Lower leg skin (tissue), 4 donors: Measurements from ENCODE around the gene HDAC1. TPM values are rescaled to one million over a fixed set of nuclear protein-coding genes. Genes with fewer than 3 reads are reported as not detected.

Experiments used
- DNase-seq, 2 donors: peaks; one replicate each; pipeline ENCODE4 v3.0.0-alpha.2; 2019; ENCODE audit warnings: low spot score in 2 of 2
- H3K4me3 ChIP-seq: fragments of 200-600 bp; sonication (generic); 2 replicates; pipeline ENCODE4 v1.5.1; 2017; ENCODE audit warnings: mild to moderate bottlenecking, low read depth; ENCODE audit not compliant: poor library complexity, severe bottlenecking
- CTCF ChIP-seq, 3 donors: fragments of 450-650 bp; IDR thresholded peaks; one replicate each; pipeline ENCODE4 v1.5.1; 2016; ENCODE audit warnings: antibody characterized with exemption in 3 of 3, mild to moderate bottlenecking in 3 of 3, moderate library complexity in 2 of 3
- POLR2A ChIP-seq, 2 donors: fragments of 450-650 bp; IDR thresholded peaks; one replicate each; pipeline ENCODE4 v1.6.1; 2016 to 2017; ENCODE audit warnings: antibody characterized with exemption in 2 of 2, mild to moderate bottlenecking in 1 of 2, moderate library complexity in 1 of 2
- WGBS, 2 donors: methylation state at CpG; one replicate each; pipeline ENCODE4 v1.1.5; 2018; 5-methylcytosine and 5-hydroxymethylcytosine counted together
- intact Hi-C: fragments of 100-400 bp; cut with DNase I; formaldehyde crosslinking; loops from one replicate; pipeline ENCODE4 v1.15.0; 2023; ENCODE audit warnings: low total_unique reads
- total RNA-seq, 4 donors: library from RNA; depleted of rRNA; stranded (reverse); fragments of >200 nt; gene quantifications; one replicate each; pipeline ENCODE4 v1.1.0, GENCODE V29; 2016

The HDAC1 gene
- total RNA-seq, 4 donors from 2014 or later = 45.7 to 53.9 (median 47.9) TPM

DNA sequence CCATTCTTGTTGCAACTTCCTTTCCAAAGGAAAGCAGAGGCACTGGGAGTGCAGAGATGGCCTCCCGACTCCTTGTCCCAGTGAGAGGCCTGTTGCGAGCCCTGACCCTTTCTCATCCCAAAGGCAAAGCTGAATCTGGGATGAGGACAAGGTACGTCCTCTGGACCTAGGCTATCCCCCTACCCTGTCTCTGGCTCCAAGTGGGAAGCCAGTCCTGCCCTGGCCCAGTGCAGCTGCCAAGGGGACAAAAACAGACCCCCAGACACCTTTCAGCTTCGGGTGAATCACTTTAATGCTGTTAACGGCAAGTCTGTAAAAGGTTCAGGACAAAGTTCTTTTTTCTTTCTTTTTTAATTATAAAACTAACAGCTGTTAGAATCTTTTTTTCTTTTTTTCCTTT is 73.0 kb downstream of the HDAC1 start:
- no peak for TF ChIP-seq CTCF (IDR thresholded peaks at IDR 0.05)
- TF ChIP-seq POLR2A (IDR thresholded peaks at IDR 0.05) = no peak
- 89 to 91% methylated on average over 5 of the region's 5 CpGs for WGBS, 2 donors
- intact Hi-C loops = no loop called here
- DNase-seq = no peak
- H3K4me3 ChIP-seq = no peak overlapping the region

GRCh38 chr1:32365445-32365844 is 73.6 kb downstream of the HDAC1 start:
- WGBS, 2 donors = 87% methylated on average over 6 of the region's 6 CpGs
- TF ChIP-seq CTCF (IDR thresholded peaks at IDR 0.05) = no peak
- TF ChIP-seq POLR2A (IDR thresholded peaks at IDR 0.05) = no peak
- intact Hi-C loops = no loop called here
- H3K4me3 ChIP-seq = no peak overlapping the region
- no peak for DNase-seq

DNA sequence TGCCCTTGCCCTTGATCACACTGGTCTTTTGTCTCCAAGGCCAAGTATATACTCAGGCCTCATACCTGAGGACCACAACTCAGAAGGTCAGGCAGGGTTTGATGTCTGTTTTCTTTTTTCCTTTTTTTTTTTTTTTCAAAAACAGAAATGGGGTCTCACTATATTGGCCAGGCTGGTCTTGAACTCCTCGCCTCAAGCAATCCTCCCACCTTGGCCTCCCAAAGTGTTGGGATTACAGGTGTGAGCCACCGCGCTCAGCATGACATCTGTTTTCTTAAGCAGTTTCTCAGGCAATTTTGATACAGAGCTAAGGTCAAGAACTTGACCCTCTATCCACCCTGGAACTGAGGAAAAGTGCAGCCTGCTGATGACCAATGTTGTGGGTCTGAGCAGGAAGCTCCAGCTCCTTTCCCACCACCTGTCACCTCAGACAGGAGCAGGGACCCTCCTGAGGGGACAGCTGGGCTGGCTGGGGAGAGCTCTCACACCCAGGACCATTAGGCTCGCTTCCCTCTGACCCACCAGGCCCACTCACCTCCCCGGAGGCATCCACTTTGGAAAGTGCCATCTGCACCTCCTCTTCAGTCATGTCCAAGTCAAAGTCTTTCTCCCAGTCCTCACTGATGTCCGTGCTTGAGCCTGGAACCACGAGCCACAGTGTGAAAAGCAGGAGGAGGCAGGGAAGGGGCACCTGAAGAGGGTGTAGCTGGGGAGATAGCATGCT is 76.2 kb downstream of the HDAC1 start:
- no peak overlapping the region for H3K4me3 ChIP-seq
- 94 to 96% methylated on average over 7 of the region's 7 CpGs for WGBS, 2 donors
- intact Hi-C loops = no loop called here
- TF ChIP-seq POLR2A (IDR thresholded peaks at IDR 0.05) (no peak), CTCF (IDR thresholded peaks at IDR 0.05) (no peak)
- no peak for DNase-seq

DNA sequence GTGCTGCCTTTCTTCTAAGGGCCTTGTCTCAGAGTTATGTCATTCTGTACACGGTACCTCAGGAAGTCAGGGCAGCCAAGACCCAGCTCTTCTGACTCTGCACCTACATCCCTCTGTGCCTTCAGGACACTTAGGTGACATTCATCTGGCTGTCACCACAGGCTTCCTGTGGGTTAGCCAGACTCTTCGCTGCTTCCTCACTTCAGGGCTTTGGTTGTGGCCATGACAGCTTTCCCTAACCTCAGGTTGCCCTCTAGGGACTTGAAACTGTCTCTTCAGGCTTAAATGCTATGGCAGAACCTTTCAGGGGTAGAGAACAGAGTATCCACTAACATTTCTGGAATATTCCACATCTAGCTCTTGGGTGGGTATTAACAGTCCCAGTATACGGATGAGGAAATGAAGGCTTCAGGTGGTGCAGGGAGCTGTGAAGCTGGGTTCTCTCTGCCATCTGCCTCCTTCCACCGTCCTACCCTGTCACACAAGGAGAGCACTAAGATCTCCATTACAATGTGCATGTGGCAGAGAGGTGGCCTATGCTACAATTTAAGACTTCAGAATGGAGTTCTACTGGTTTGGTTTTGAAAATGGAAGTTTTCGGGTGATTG is 80.4 kb downstream of the HDAC1 start:
- TF ChIP-seq POLR2A (IDR thresholded peaks at IDR 0.05) (no peak), CTCF (IDR thresholded peaks at IDR 0.05) (no peak)
- no peak for DNase-seq
- intact Hi-C loops = no loop called here
- WGBS, 2 donors = 86 to 91% methylated on average over 5 of the region's 5 CpGs
- H3K4me3 ChIP-seq = no peak overlapping the region

GRCh38 chr1:32373996-32374592 is 82.2 kb downstream of the HDAC1 start:
- WGBS, 2 donors = 63 to 81% methylated on average over 1 of the region's 1 CpG
- intact Hi-C loops = no loop called here
- TF ChIP-seq CTCF (IDR thresholded peaks at IDR 0.05) (no peak), POLR2A (IDR thresholded peaks at IDR 0.05) (no peak)
- no peak overlapping the region for H3K4me3 ChIP-seq
- no peak for DNase-seq
